ENCODE data around the gene NDUFC2. TPM values are rescaled to one million over a fixed set of nuclear protein-coding genes. Genes with fewer than 3 reads are reported as not detected.

NDUFC2 gene
- total and polyA plus RNA-seq, 2 of the 13 experiments (the other 11 are each of a cell fraction or from before 2014, with no cell fraction given): 256 to 363 TPM

GRCh38 chr11:78061088-78061920, 18.4 kb downstream of the NDUFC2 start (continued):
- TF ChIP-seq ZBED4 (CRISPR knock-in tag; IDR thresholded peaks at IDR 0.05; ENCODE audit: borderline replicate concordance) (no peak), FLYWCH1 (CRISPR knock-in tag; IDR thresholded peaks at IDR 0.05) (no peak), KDM3A (CRISPR knock-in tag; IDR thresholded peaks at IDR 0.05; ENCODE audit: low read depth) (no peak), ZFP36L1 (CRISPR knock-in tag; IDR thresholded peaks at IDR 0.05) (no peak), ZNF7 (CRISPR knock-in tag; IDR thresholded peaks at IDR 0.05) (no peak), KLF16 (CRISPR knock-in tag; IDR thresholded peaks at IDR 0.05) (no peak), PREB (CRISPR knock-in tag; IDR thresholded peaks at IDR 0.05) (no peak), LCORL (IDR thresholded peaks at IDR 0.05) (no peak), LCORL (CRISPR knock-in tag; IDR thresholded peaks at IDR 0.05) (peak; percentile 51; the same call in 1 of the 2 replicates), ZNF142 (CRISPR knock-in tag; IDR thresholded peaks at IDR 0.05) (0 out of 2 replicates have a peak, but pooled peaks have one; percentile 29), REPIN1 (CRISPR knock-in tag; IDR thresholded peaks at IDR 0.05; ENCODE audit: borderline replicate concordance, low read depth) (no peak), ZNF292 (CRISPR knock-in tag; IDR thresholded peaks at IDR 0.05; ENCODE audit: borderline replicate concordance, low read depth) (peak; percentile 81; the same call in 1 of the 2 replicates), ATM (IDR thresholded peaks at IDR 0.05; ENCODE audit: borderline replicate concordance) (no peak), GTF3A (CRISPR knock-in tag; conservative IDR thresholded peaks at IDR 0.05) (no peak), E2F2 (CRISPR knock-in tag; IDR thresholded peaks at IDR 0.05; ENCODE audit: borderline replicate concordance) (no peak), SOX13 (IDR thresholded peaks at IDR 0.05) (no peak), SOX13 (CRISPR knock-in tag; conservative IDR thresholded peaks at IDR 0.05 in 1 of 2, IDR thresholded peaks at IDR 0.05 in 1 of 2) (peak in 1 of 2 experiments; percentile 30; a peak in 1 of 4 replicates)
